ENCODE measurements around the gene B4GALT1.
"Not testable (repeated sequence)": the region's sequence is repeated elsewhere in the genome, so short reads cannot be mapped to it uniquely, and the experiment has no call there.

Gene B4GALT1

DNA sequence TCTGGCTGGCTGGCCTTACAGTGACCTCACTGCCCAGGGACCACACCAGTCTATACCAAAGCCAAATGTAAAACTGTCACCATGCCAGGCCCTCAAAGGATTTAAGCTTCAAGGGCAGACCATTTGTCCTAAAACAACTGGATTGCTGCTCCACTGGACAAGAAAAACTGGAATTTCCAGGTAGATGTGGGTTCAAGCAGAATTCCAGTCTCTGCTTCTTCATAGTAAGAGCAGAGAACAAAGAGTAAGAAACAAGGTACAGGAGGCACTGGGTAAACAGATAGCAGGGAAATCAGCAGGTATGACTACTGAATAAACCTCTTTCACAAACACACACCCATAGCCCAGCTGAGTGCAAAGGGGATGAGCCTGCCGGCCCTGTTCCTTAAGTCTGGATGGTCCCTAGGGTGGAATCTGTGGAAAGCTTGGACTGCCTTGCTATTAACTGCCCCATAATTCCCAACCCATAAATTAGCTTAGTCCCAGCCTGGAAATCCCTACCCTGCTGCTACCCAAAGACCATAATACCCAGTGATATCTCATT, 5.5 kb downstream of the B4GALT1 start:
- DNase-seq (ENCODE audit: low read depth): no peak

- peak; percentile 92 for DNase-seq (ENCODE audit: low read depth)
These were observed 6.0 kb downstream of the B4GALT1 start for GRCh38 chr9:33161011-33161588.

DNA sequence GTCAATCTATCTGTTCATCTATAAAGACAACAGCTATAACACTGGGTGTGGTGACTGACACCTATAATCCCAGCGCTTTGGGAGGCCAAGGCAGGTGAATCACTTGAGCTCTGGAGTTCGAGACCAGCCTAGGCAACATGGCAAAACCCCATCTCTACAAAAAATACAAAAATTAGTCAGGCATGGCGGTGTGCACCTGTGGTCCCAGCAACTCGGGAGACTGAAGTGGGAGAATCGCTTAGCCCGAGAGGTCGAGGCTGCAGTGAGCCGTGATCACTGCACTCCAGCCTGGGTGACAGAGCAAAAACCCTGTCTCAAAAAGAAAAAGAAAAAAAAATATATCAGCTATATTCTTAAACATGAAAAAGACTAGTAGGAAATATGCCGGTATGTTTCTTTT, 6.7 kb downstream of the B4GALT1 start:
- not testable (repeated sequence) for DNase-seq (ENCODE audit: low read depth)

- DNase-seq (ENCODE audit: low read depth): no peak
These were observed 7.4 kb downstream of the B4GALT1 start for GRCh38 chr9:33159777-33160127.

DNA sequence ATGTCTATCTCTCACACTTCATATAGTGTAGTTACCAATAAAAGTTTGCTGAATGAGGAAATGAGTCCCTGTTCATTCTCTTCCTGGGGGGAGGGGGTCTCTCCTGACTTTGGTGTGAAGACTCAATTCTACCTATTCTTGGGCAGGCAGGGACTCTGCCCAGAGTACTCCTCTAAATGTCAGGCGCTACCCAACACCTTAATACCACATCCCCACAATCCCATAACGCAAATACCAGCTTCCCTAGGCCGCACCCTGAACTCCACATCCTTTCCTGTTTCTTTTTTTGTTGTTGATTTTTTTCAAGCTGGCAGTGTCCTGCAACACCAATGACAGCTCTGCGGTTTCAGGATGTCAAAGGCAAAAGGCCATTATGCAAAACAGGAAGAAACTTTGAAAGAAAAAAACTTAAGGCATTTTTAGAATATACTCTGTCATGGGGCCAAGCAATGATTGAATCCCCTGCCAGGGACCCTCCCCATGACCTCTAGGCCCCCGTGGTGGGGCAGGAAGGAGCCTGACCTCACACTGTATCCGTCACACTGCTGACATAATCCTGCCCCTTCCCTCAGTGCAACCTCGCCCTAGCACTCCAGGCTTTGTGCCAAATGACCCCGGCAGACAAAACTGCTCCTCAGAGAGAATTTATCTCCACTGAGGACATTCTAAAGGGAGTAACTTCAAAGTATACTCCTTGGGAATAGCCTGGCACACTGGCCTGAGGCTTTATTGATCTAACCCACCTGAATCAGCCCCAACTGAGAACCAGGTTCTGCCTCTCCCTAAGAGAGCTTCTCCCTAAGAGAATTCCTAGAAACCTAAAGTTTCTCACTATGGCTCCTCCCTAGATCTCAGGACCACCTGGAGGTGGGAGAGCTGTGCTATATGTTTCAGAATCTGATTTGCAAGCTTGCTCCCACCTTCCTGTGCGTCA, 8.0 kb downstream of the B4GALT1 start:
- no peak for DNase-seq (ENCODE audit: low read depth)

GRCh38 chr9:33157960-33158842, 8.9 kb downstream of the B4GALT1 start:
- no peak for DNase-seq (ENCODE audit: low read depth)

DNA sequence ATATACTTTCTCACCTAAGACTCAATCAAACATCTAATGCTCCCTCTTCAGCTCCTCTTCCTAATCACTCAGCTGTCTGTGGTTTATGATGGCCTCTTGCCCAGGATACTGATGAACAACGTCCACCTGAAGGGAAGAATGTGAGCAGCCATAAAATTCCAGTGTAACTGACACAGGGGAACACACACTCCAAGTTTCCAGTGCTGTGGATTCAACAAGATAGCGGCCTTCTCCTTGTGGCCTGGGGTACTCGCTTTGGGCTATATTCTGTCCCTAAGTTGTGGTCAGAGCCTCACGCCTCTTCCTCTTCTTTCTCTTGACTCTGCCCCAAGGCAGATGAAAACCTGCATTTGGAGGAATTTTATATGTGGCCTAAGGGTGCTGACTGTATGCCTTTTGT, 11.7 kb downstream of the B4GALT1 start:
- DNase-seq (ENCODE audit: low read depth): no peak

- no peak for DNase-seq (ENCODE audit: low read depth)
These were observed 12.8 kb downstream of the B4GALT1 start for GRCh38 chr9:33154371-33154770.

DNA sequence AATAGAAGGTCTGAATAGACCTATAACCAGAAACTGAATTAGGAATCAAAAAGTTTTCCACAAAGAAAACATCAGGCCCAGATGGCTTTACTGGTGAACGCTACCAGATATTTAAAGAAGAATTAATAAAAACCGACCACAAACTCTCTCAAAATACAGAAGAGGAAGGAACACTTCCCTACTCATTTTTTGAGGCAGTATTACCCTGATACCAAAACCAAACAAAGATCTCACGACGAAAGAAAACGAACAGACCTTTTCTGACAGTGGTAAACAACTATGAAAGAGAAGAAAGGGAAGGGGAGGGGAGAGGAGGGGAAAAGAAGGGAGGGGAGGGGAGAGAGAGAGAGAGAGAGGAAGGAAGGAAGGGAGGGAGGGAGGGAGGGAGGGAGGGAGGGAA, 13.5 kb downstream of the B4GALT1 start:
- no peak for DNase-seq (ENCODE audit: low read depth)

DNA sequence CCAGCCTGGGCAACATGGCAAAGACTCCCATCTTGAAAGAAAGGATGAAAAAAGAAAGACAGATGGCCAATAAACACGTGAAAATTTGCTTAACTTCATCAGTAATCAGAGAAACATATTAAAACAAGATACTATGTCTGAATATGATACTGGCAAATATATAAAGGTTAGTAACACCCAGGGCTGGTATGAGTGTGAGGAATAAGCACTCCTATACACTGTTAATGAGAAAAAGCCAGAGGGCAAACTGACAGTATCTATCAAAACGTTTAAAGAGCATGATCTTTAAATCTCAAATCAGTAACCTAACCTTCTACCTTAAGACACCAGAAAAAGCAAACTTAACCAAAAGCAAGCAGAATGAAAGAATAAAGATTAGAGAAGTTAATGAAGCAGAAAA, 14.1 kb downstream of the B4GALT1 start:
- no peak for DNase-seq (ENCODE audit: low read depth)

GRCh38 chr9:33151601-33152000, 15.5 kb downstream of the B4GALT1 start:
- no peak for DNase-seq (ENCODE audit: low read depth)

DNA sequence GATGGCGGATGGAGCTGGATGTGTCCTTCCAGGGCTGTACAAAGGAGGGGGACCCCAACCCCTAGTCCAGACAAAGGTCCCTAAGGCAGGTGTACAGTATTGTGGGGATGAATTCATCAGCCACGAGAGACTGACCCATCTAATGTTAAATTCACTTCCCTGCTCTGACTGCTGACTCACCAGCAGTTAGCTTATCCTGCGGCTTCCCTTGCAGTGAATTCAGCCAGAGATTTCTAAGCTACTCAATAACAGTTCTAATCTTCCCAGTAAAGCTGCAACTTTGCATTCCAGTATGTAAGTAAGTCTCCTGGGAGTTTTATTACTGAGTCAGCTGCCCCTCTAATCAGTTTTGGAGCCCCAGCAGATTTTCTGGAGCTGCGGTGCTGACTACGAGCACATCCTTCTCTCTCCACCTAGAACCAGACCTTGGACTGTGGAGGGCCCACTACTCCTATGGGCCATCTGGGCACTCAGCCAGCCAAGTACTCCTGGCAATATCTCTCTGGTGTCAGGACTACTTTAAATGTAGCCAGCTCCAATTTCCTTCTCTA, 16.1 kb downstream of the B4GALT1 start:
- peak; percentile 87 for DNase-seq (ENCODE audit: low read depth)

DNA sequence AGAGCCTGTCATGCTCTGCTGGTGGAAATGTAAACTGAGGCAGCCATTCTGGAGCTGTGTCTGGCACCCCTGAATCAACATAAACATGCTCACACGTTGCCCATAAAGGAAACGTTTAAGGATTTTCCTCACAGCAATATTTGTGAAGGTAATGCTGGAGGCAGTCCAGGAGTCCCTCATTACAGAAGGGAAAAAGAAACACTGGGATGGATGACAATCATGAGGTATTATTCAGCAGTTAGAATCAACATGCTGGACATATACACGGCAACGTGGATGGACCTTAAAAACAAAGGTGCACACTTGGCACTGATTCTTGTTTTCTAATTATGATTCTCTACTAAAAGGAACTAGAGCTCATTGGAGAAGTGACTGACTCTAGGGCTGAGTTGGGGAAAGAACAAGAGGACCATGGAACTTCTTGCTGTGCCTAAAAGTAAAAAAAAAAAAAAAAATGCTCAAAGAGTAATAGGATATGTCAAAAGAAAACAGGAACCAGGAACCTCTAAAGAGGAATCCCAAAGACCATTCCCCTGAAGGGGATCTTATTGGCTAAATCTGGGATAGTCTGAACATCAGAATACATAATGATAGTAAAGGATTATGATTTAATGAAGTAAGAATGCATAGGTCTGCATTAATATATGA, 18.6 kb downstream of the B4GALT1 start:
- DNase-seq (ENCODE audit: low read depth): no peak

GRCh38 chr9:33147416-33148169, 19.5 kb downstream of the B4GALT1 start:
- no peak for DNase-seq (ENCODE audit: low read depth)

DNA sequence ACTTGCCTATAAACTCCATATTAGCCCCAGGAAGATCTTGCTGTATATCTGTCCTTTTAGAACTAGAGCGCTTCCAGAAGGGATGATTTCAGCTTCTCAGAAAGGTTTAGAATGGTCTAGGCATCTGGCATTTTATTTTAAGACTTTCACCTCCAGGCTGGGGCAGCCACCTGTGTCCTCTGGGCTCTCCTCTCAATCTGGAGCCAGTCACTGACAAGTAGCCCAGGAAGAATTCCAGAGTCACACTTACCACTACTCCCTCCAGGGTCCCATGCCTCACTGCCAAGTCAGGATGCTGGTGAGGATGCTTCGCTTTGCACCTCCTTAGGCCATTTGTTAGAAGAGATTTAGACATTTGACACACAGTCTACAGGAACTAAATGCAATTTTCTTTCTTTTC, 20.8 kb downstream of the B4GALT1 start:
- no peak for DNase-seq (ENCODE audit: low read depth)

GRCh38 chr9:33144551-33144950, 22.6 kb downstream of the B4GALT1 start:
- no peak for DNase-seq (ENCODE audit: low read depth)

- peak; percentile 71 for DNase-seq (ENCODE audit: low read depth)
These were observed 23.9 kb downstream of the B4GALT1 start for GRCh38 chr9:33143241-33143661.

DNA sequence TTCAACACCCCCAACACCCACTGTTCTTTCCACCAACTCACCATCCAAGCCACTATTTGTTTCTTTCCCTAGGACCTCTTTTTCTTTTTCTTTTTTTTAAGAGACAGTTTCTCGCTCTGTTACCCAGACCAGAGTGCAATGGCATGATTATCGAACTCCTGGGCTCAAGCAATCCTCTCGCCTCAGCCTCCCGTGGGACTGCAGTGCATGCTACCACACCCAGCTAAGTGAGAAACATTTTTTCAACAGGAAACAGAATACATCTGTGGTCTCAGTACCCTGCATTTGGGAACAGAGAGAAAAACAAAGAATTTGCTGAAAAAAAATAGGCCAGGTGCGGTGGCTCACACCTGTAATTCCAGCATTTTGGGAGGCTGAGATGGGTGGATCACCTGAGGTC, 24.6 kb downstream of the B4GALT1 start:
- DNase-seq (ENCODE audit: low read depth): no peak

GRCh38 chr9:33140401-33141360, 26.5 kb downstream of the B4GALT1 start:
- no peak for DNase-seq (ENCODE audit: low read depth)

Measured in GM04504 (cell line).